ENCODE results near the gene TSEN15.

DNA sequence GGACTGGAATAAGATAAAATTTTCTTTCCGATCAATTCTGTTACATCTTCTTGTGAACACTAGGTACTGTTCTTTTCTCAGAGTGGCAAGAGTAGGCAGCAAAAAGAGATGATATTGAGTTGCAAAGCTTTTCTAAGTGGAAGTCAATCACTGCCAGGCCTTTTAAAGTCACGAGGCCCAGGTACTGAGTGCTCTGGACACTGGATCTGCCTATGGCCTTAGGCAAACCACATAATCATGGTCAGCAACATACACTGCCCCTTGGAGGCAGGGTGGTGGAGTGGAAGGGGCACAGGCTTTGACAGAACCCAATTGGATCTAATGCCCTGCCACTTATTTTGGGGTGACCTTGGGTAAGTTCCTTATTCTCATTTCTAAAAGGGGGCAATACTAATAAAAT lies 41.5 kb downstream of the TSEN15 start:
- TF ChIP-seq, protein P1, sequence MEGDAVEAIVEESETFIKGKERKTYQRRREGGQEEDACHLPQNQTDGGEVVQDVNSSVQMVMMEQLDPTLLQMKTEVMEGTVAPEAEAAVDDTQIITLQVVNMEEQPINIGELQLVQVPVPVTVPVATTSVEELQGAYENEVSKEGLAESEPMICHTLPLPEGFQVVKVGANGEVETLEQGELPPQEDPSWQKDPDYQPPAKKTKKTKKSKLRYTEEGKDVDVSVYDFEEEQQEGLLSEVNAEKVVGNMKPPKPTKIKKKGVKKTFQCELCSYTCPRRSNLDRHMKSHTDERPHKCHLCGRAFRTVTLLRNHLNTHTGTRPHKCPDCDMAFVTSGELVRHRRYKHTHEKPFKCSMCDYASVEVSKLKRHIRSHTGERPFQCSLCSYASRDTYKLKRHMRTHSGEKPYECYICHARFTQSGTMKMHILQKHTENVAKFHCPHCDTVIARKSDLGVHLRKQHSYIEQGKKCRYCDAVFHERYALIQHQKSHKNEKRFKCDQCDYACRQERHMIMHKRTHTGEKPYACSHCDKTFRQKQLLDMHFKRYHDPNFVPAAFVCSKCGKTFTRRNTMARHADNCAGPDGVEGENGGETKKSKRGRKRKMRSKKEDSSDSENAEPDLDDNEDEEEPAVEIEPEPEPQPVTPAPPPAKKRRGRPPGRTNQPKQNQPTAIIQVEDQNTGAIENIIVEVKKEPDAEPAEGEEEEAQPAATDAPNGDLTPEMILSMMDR (IDR thresholded peaks at IDR 0.05): no peak
- TF ChIP-seq POLR2A (IDR thresholded peaks at IDR 0.05): no peak

Data from body of pancreas (tissue), 4 donors.